Measurements from ENCODE around the gene INPP4A. TPM values are rescaled to one million over a fixed set of nuclear protein-coding genes. Genes with fewer than 3 reads are reported as not detected.

The INPP4A gene
- total and polyA plus RNA-seq, 10 of the 15 experiments (the other 5 are each of a cell fraction or from before 2014, with no cell fraction given) = 4.7 to 62.3 (median 36.9) TPM

GRCh38 chr2:98556344-98557033 lies 111.8 kb downstream of the INPP4A start (continued):
- TF ChIP-seq, protein P1, sequence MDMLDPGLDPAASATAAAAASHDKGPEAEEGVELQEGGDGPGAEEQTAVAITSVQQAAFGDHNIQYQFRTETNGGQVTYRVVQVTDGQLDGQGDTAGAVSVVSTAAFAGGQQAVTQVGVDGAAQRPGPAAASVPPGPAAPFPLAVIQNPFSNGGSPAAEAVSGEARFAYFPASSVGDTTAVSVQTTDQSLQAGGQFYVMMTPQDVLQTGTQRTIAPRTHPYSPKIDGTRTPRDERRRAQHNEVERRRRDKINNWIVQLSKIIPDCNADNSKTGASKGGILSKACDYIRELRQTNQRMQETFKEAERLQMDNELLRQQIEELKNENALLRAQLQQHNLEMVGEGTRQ (IDR thresholded peaks at IDR 0.05; ENCODE audit: borderline replicate concordance, low read depth, low read length) = no peak
- 0 out of 2 replicates have a peak, but pooled peaks have one; percentile 59 for TF ChIP-seq EED (IDR thresholded peaks at IDR 0.05; ENCODE audit: low read depth)
- TF ChIP-seq NFYB (IDR thresholded peaks at IDR 0.05; ENCODE audit: insufficient read depth, low read depth, low read length) = no peak

- Histone ChIP-seq H3K27me3 (replicated peaks in 1 of 2; ENCODE audit: control insufficient read depth in 2 of 2, insufficient read depth in 2 of 2, low read length in 1 of 2) (no peaks in the 10 kb centered on the region), H3K9ac (ENCODE audit: control insufficient read depth, insufficient read depth, low read length) (no peak overlapping the region), H3K79me2 (ENCODE audit: control insufficient read depth, insufficient read depth, low read length) (no peaks in the 10 kb centered on the region), H3K4me1 (ENCODE audit: control insufficient read depth, insufficient read depth, low read length) (peaks cover 16% of the 10 kb centered on the region), H3K36me3 (ENCODE audit: control insufficient read depth in 2 of 2, insufficient read depth in 2 of 2, low read length in 1 of 2) (peaks cover 20 to 46% of the 10 kb centered on the region in 2 experiments), H3K9me3 (replicated peaks; ENCODE audit: control insufficient read depth, insufficient read depth, low read length) (no peaks in the 10 kb centered on the region), H4K20me1 (ENCODE audit: control insufficient read depth, insufficient read depth) (no peaks in the 10 kb centered on the region), H3K4me3 (no peak overlapping the region), H2AFZ (ENCODE audit: control insufficient read depth, low read depth, low read length) (no peak overlapping the region), H3K27ac (ENCODE audit: control insufficient read depth, insufficient read depth) (no peak overlapping the region), H3K4me2 (ENCODE audit: control insufficient read depth, insufficient read depth) (no peak overlapping the region)
- TF ChIP-seq SPI1 (IDR thresholded peaks at IDR 0.05; ENCODE audit: borderline replicate concordance, insufficient read depth, low read depth, low read length) (no peak), STAT3 (IDR thresholded peaks at IDR 0.05; ENCODE audit: low read depth, low read length) (no peak), FOXK2 (IDR thresholded peaks at IDR 0.05) (no peak), CHD2 (IDR thresholded peaks at IDR 0.05; ENCODE audit: borderline replicate concordance, low read depth, low read length) (no peak), POLR2A (IDR thresholded peaks at IDR 0.05; ENCODE audit: low read depth, low read length) (no peak), POLR2AphosphoS5 (IDR thresholded peaks at IDR 0.05; ENCODE audit: low read length) (no peak), SIN3A (IDR thresholded peaks at IDR 0.05; ENCODE audit: low read depth, low read length) (no peak), SP1 (IDR thresholded peaks at IDR 0.05; ENCODE audit: low read depth, low read length) (no peak), MTA3 (IDR thresholded peaks at IDR 0.05; ENCODE audit: borderline replicate concordance, low read length) (no peak), TBL1XR1 (IDR thresholded peaks at IDR 0.05; ENCODE audit: low read depth, low read length) (no peak), HDGF (IDR thresholded peaks at IDR 0.05) (no peak), PAX8 (IDR thresholded peaks at IDR 0.05) (no peak), KDM1A (IDR thresholded peaks at IDR 0.05; ENCODE audit: borderline replicate concordance) (no peak), SMC3 (IDR thresholded peaks at IDR 0.05; ENCODE audit: borderline replicate concordance, low read length) (no peak)
- TF ChIP-seq, protein P2, sequence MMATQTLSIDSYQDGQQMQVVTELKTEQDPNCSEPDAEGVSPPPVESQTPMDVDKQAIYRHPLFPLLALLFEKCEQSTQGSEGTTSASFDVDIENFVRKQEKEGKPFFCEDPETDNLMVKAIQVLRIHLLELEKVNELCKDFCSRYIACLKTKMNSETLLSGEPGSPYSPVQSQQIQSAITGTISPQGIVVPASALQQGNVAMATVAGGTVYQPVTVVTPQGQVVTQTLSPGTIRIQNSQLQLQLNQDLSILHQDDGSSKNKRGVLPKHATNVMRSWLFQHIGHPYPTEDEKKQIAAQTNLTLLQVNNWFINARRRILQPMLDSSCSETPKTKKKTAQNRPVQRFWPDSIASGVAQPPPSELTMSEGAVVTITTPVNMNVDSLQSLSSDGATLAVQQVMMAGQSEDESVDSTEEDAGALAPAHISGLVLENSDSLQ (IDR thresholded peaks at IDR 0.05) = no peak
- TF ChIP-seq, protein P3, sequence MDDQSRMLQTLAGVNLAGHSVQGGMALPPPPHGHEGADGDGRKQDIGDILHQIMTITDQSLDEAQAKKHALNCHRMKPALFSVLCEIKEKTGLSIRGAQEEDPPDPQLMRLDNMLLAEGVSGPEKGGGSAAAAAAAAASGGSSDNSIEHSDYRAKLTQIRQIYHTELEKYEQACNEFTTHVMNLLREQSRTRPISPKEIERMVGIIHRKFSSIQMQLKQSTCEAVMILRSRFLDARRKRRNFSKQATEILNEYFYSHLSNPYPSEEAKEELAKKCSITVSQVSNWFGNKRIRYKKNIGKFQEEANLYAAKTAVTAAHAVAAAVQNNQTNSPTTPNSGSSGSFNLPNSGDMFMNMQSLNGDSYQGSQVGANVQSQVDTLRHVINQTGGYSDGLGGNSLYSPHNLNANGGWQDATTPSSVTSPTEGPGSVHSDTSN (IDR thresholded peaks at IDR 0.05; ENCODE audit: insufficient replicate concordance, low read depth, low read length) = no peak
- ChIA-PET RAD21 (ENCODE audit: unreplicated experiment) (no interaction called here), POLR2A (interaction anchor here (0.9 kb wide), 1 partner anchor 51 kb away, joined by 3 read pairs; no protein-coding TSS in a partner anchor), CTCF (interaction anchor here (1.0 to 5.2 kb wide), 2 partner anchors 10 to 40 kb away, joined by 3 to 24 read pairs; no protein-coding TSS in a partner anchor), SMC1A (ENCODE audit: uncharacterized antibody, unreplicated experiment) (interaction anchor here (0.6 kb wide), 1 partner anchor 14 kb away, joined by 3 read pairs; no protein-coding TSS in a partner anchor)
- no peak for FAIRE-seq
- no TSS peak for BruUV-seq (replicated peaks)
- intact Hi-C loops (cut with micrococcal nuclease; ENCODE audit: unreplicated experiment) = no loop called here
- ATAC-seq = no peak
- in situ Hi-C loops (cut with MboI) = no loop called here
- DNase-seq (ENCODE audit: low read depth, low spot score) = no peak
- WGBS (ENCODE audit: insufficient coverage, insufficient replicate concordance, low lambda C conversion rate, missing lambda C conversion rate) = 89% methylated on average over 16 of the region's 16 CpGs
Observed at GRCh38 chr2:98558852-98559530, 114.3 kb downstream of the INPP4A start.

All from GM12878 (cell line).